ENCODE data around the gene SYT14.

DNA sequence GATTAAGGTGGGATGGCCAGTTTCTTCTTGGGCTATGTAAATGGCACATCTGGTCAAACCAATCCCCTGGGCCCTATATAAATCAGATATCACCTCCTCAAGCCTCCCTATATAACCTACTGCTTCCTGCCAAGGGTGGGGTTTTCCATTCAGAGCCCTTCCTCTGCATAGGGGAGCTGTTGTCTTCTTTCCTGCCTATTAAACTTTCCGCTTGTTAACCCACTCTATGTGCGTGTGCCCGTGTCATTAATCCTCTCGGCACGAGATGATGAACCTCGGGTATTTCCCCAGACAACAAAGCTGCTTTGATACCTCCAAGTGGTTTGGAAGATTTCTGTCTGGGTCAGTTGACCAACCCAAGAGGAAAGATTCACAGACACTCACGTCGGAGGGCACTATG is 275.3 kb downstream of the SYT14 start:
- TF ChIP-seq ZNF274 (IDR thresholded peaks at IDR 0.05; ENCODE audit: low read depth, low read length) (no peak), SUZ12 (IDR thresholded peaks at IDR 0.05; ENCODE audit: extremely low read depth, insufficient read depth, insufficient read length) (no peak)

All from NT2/D1 (cell line).